Liver (tissue), 9 donors: Measurements from ENCODE around the gene ITCH. TPM values are rescaled to one million over a fixed set of nuclear protein-coding genes. Genes with fewer than 3 reads are reported as not detected.
"Not testable (repeated sequence)": the region's sequence is repeated elsewhere in the genome, so short reads cannot be mapped to it uniquely, and the experiment has no call there.

Source experiments
- DNase-seq: peaks from one replicate; pipeline ENCODE4 v3.0.0-alpha.2; 2017; ENCODE audit warnings: low spot score
- H3K27ac ChIP-seq, 2 donors: one replicate each; pipeline ENCODE4 v1.7.0; 2013; ENCODE audit warnings: inconsistent platforms in 2 of 2, low read length in 2 of 2, control low read depth in 1 of 2, low read depth in 1 of 2, mild to moderate bottlenecking in 1 of 2
- H3K27me3 ChIP-seq, 4 donors: one replicate each; pipeline versions ENCODE4 v1.6.1 to v1.7.0; 2013; ENCODE audit warnings: low read length in 3 of 4, inconsistent platforms in 1 of 4, mild to moderate bottlenecking in 1 of 4, moderate library complexity in 1 of 4; ENCODE audit not compliant: control insufficient read depth in 4 of 4, insufficient read depth in 4 of 4
- H3K36me3 ChIP-seq, 4 donors: one replicate each; pipeline versions ENCODE4 v1.6.1 to v1.7.0; 2013; ENCODE audit warnings: low read length in 3 of 4, mild to moderate bottlenecking in 3 of 4, low read depth in 1 of 4, moderate library complexity in 1 of 4; ENCODE audit not compliant: control insufficient read depth in 4 of 4, insufficient read depth in 3 of 4
- H3K4me1 ChIP-seq, 4 donors: one replicate each; pipeline versions ENCODE4 v1.6.1 to v1.7.0; 2013; ENCODE audit warnings: low read length in 3 of 4, mild to moderate bottlenecking in 3 of 4, moderate library complexity in 1 of 4; ENCODE audit not compliant: control insufficient read depth in 4 of 4, insufficient read depth in 4 of 4
- H3K4me3 ChIP-seq, 3 donors: one replicate each; pipeline versions ENCODE4 v1.6.1 to v1.7.0; 2013; ENCODE audit warnings: low read length in 3 of 3, control low read depth in 1 of 3, low read depth in 1 of 3, mild to moderate bottlenecking in 1 of 3
- H3K9ac ChIP-seq, 2 donors: one replicate each; pipeline ENCODE4 v1.7.0; 2013; ENCODE audit warnings: low read length in 2 of 2, mild to moderate bottlenecking in 2 of 2, moderate library complexity in 2 of 2, control low read depth in 1 of 2, low read depth in 1 of 2
- H3K9me3 ChIP-seq, 4 donors: one replicate each; pipeline versions ENCODE4 v1.6.1 to v1.7.0; 2013; ENCODE audit warnings: low read length in 3 of 4; ENCODE audit not compliant: control insufficient read depth in 4 of 4
- HNF4A ChIP-seq, 2 donors: conservative IDR thresholded peaks; 2 replicates each; pipeline ENCODE4 v1.6.1; 2016; ENCODE audit warnings: antibody characterized with exemption in 2 of 2, mild to moderate bottlenecking in 2 of 2
- HNF4G ChIP-seq: IDR thresholded peaks from 2 replicates; pipeline ENCODE4 v1.6.1; 2016; ENCODE audit warnings: antibody characterized with exemption
- JUND ChIP-seq, 2 donors: IDR thresholded peaks; 2 replicates each; pipeline ENCODE4 v1.6.1; 2016; ENCODE audit warnings: antibody characterized with exemption in 2 of 2
- RAD21 ChIP-seq, 2 donors: IDR thresholded peaks; 2 replicates each; pipeline ENCODE4 v1.6.1; 2016; ENCODE audit warnings: antibody characterized with exemption in 2 of 2, mild to moderate bottlenecking in 2 of 2
- RXRA ChIP-seq, 2 donors: IDR thresholded peaks; 2 replicates each; pipeline ENCODE4 v1.6.1; 2017 to 2018; ENCODE audit warnings: antibody characterized with exemption in 2 of 2, mild to moderate bottlenecking in 1 of 2
- TAF1 ChIP-seq: conservative IDR thresholded peaks from 2 replicates; pipeline ENCODE4 v1.6.1; 2016; ENCODE audit warnings: antibody characterized with exemption, mild to moderate bottlenecking
- WGBS: extraction: QIAGEN DNeasy Blood & Tissue Kit; methylation state at CpG from one replicate; pipeline ENCODE4 v1.1.7; 2013; 5-methylcytosine and 5-hydroxymethylcytosine counted together
- polyA plus RNA-seq, 2 donors: library from polyadenylated mRNA; stranded (reverse) in 1 of 2; unstranded in 1 of 2; fragments of 200-250 nt in 1 of 2; fragments of >200 nt in 1 of 2; fragmentation: Nextera tagmentation in 1 of 2; extraction: Ambion mirVana in 1 of 2; gene quantifications; one replicate each; pipeline versions ENCODE4 v1.2.1 to v1.2.3, GENCODE V29; 2013 to 2015
- total RNA-seq, 2 donors: library from RNA; depleted of rRNA; stranded (reverse); fragments of >200 nt; gene quantifications; one replicate each; pipeline ENCODE4 v1.2.3, GENCODE V29; 2014
- TF ChIP-seq, protein P1 (sequence below): IDR thresholded peaks from 2 replicates; pipeline ENCODE4 v1.6.1; 2016; ENCODE audit warnings: antibody characterized with exemption
- TF ChIP-seq, protein P2 (sequence below): IDR thresholded peaks from 2 replicates; pipeline ENCODE4 v1.6.1; 2016; ENCODE audit warnings: antibody characterized with exemption, mild to moderate bottlenecking
- TF ChIP-seq, protein P3 (sequence below): fragments of 150-350 bp; IDR thresholded peaks from 2 replicates; pipeline ENCODE4 v1.5.1; 2017; ENCODE audit warnings: improper control_type of control experiment, low read depth, low read length; ENCODE audit not compliant: missing input control
- TF ChIP-seq, protein P4 (sequence below): IDR thresholded peaks from 2 replicates; pipeline ENCODE4 v1.6.1; 2016; ENCODE audit warnings: antibody characterized with exemption
- donor health status: healthy.
- donor health status: healthy.
- donor health status: healthy.
- donor health status: healthy.
- donor health status: healthy.

The ITCH gene
- total and polyA plus RNA-seq, 4 donors, result 14.3 to 85.3 (median 25.8) TPM

DNA sequence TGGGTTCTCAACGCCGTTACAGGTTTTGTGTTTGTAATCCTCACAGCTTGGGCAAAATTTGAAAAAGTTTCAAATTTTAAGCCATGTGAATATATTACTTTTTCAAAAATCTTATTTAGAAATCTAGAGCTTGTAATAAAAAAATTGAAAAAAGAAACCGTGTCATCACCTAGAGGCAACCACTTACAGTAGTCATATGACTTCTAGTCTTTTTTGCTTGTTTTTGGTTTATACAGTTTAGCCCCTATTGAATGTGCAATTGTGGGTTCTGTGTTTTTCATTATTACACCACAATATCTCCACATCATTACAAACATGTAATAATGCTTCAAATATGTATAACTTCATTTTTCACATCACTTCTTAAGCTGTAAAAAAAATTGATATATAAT, 154.0 kb downstream of the ITCH start:
- Histone ChIP-seq H3K4me1 (peaks cover 7 to 42% (median 33%) of the 10 kb centered on the region in 4 donors), H3K27me3 (no peaks in the 10 kb centered on the region), H3K27ac (peak overlapping the region; percentile 88 to 92), H3K36me3 (peaks cover 0 to 6% (median 2%) of the 10 kb centered on the region in 4 donors), H3K9ac (peak overlapping the region; percentile 57 to 78), H3K9me3 (no peaks in the 10 kb centered on the region), H3K4me3 (peak overlapping the region; percentile 85 to 88 (median 85))
- no peak for DNase-seq
- TF ChIP-seq, protein P1, sequence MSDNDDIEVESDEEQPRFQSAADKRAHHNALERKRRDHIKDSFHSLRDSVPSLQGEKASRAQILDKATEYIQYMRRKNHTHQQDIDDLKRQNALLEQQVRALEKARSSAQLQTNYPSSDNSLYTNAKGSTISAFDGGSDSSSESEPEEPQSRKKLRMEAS, result no peak
- TF ChIP-seq, protein P2, sequence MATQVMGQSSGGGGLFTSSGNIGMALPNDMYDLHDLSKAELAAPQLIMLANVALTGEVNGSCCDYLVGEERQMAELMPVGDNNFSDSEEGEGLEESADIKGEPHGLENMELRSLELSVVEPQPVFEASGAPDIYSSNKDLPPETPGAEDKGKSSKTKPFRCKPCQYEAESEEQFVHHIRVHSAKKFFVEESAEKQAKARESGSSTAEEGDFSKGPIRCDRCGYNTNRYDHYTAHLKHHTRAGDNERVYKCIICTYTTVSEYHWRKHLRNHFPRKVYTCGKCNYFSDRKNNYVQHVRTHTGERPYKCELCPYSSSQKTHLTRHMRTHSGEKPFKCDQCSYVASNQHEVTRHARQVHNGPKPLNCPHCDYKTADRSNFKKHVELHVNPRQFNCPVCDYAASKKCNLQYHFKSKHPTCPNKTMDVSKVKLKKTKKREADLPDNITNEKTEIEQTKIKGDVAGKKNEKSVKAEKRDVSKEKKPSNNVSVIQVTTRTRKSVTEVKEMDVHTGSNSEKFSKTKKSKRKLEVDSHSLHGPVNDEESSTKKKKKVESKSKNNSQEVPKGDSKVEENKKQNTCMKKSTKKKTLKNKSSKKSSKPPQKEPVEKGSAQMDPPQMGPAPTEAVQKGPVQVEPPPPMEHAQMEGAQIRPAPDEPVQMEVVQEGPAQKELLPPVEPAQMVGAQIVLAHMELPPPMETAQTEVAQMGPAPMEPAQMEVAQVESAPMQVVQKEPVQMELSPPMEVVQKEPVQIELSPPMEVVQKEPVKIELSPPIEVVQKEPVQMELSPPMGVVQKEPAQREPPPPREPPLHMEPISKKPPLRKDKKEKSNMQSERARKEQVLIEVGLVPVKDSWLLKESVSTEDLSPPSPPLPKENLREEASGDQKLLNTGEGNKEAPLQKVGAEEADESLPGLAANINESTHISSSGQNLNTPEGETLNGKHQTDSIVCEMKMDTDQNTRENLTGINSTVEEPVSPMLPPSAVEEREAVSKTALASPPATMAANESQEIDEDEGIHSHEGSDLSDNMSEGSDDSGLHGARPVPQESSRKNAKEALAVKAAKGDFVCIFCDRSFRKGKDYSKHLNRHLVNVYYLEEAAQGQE, result no peak
- TF ChIP-seq, protein P3, sequence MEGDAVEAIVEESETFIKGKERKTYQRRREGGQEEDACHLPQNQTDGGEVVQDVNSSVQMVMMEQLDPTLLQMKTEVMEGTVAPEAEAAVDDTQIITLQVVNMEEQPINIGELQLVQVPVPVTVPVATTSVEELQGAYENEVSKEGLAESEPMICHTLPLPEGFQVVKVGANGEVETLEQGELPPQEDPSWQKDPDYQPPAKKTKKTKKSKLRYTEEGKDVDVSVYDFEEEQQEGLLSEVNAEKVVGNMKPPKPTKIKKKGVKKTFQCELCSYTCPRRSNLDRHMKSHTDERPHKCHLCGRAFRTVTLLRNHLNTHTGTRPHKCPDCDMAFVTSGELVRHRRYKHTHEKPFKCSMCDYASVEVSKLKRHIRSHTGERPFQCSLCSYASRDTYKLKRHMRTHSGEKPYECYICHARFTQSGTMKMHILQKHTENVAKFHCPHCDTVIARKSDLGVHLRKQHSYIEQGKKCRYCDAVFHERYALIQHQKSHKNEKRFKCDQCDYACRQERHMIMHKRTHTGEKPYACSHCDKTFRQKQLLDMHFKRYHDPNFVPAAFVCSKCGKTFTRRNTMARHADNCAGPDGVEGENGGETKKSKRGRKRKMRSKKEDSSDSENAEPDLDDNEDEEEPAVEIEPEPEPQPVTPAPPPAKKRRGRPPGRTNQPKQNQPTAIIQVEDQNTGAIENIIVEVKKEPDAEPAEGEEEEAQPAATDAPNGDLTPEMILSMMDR, result no peak
- TF ChIP-seq RAD21 (IDR thresholded peaks at IDR 0.05) (no peak), TAF1 (no peak), JUND (IDR thresholded peaks at IDR 0.05) (no peak), RXRA (IDR thresholded peaks at IDR 0.05) (no peak), HNF4G (no peak), HNF4A (conservative IDR thresholded peaks at IDR 0.05) (no peak)
- TF ChIP-seq, protein P4, sequence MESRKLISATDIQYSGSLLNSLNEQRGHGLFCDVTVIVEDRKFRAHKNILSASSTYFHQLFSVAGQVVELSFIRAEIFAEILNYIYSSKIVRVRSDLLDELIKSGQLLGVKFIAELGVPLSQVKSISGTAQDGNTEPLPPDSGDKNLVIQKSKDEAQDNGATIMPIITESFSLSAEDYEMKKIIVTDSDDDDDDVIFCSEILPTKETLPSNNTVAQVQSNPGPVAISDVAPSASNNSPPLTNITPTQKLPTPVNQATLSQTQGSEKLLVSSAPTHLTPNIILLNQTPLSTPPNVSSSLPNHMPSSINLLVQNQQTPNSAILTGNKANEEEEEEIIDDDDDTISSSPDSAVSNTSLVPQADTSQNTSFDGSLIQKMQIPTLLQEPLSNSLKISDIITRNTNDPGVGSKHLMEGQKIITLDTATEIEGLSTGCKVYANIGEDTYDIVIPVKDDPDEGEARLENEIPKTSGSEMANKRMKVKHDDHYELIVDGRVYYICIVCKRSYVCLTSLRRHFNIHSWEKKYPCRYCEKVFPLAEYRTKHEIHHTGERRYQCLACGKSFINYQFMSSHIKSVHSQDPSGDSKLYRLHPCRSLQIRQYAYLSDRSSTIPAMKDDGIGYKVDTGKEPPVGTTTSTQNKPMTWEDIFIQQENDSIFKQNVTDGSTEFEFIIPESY, result no peak
- 3% methylated on average over 3 of the region's 3 CpGs for WGBS

DNA sequence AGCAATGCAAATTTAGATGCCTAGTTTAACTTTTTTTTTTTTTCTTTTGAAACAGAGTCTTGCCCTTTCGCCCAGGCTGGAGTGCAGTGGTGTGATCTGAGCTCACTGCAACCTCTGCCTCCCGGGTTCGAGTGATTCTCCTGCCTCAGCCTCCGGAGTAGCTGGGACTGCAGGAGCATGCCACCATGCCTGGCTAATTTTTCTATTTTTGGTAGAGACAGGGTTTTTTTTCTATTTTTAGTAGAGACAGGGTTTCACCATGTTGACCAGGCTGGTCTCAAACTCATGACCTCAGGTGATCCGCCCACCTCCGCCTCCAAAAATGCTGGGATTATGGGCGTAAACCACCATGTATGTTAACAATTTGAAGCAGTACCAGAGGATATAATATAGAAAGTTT, 155.8 kb downstream of the ITCH start:
- not testable (repeated sequence) for DNase-seq, H3K9me3 ChIP-seq, H3K9ac ChIP-seq, H3K27me3 ChIP-seq, H3K4me3 ChIP-seq, H3K27ac ChIP-seq, H3K36me3 ChIP-seq
- H3K4me1 ChIP-seq, result peaks cover 2 to 27% (median 24%) of the 10 kb centered on the region in 4 donors
- WGBS, result 95% methylated on average over 7 of the region's 7 CpGs

DNA sequence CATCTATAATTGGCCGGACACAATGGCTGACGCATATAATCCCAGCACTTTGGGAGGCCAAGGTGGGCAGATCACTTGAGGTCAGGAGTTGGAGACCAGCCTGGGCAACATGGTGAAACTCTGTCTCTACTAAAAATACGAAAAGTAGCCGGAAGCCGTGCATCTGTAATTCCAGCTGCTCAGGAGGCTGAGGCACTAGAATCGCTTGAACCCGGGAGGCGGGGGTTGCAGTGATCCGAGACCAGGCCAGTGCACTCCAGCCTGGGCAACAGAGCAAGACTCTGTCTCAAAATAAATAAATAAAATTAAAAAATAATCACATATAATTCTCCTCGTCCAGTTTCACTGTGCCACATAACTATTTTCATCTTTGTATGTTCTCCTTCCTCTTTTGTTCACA, 156.8 kb downstream of the ITCH start:
- not testable (repeated sequence) for DNase-seq, H3K9ac ChIP-seq, H3K27ac ChIP-seq, H3K4me3 ChIP-seq, H3K27me3 ChIP-seq, H3K9me3 ChIP-seq
- Histone ChIP-seq H3K36me3 (peaks cover 0 to 12% (median 1%) of the 10 kb centered on the region in 4 donors), H3K4me1 (peaks cover 0 to 19% (median 15%) of the 10 kb centered on the region in 4 donors)
- WGBS, result 93% methylated on average over 10 of the region's 10 CpGs
